ENCODE measurements around the gene TRIM5.

- no peak for TF ChIP-seq MYC (IDR thresholded peaks at IDR 0.05; ENCODE audit: borderline replicate concordance, low read length)
- no peak for TF ChIP-seq POLR2A (IDR thresholded peaks at IDR 0.05; ENCODE audit: low read length)
- TF ChIP-seq CTCF (IDR thresholded peaks at IDR 0.05): no peak
- TF ChIP-seq, protein P1, sequence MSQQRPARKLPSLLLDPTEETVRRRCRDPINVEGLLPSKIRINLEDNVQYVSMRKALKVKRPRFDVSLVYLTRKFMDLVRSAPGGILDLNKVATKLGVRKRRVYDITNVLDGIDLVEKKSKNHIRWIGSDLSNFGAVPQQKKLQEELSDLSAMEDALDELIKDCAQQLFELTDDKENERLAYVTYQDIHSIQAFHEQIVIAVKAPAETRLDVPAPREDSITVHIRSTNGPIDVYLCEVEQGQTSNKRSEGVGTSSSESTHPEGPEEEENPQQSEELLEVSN (IDR thresholded peaks at IDR 0.05; ENCODE audit: borderline replicate concordance, low read depth): no peak
- TF ChIP-seq KDM1A (IDR thresholded peaks at IDR 0.05; ENCODE audit: low read depth): no peak
- TF ChIP-seq CHD4 (IDR thresholded peaks at IDR 0.05; ENCODE audit: borderline replicate concordance): no peak
- no peak for TF ChIP-seq BHLHE40 (IDR thresholded peaks at IDR 0.05; ENCODE audit: low read depth, low read length)
- no peak for TF ChIP-seq MAX (IDR thresholded peaks at IDR 0.05)
- no peak for TF ChIP-seq CHD2 (IDR thresholded peaks at IDR 0.05; ENCODE audit: low read length, partially characterized antibody)
- TF ChIP-seq JUN (IDR thresholded peaks at IDR 0.05): no peak
- TF ChIP-seq USF2 (IDR thresholded peaks at IDR 0.05): no peak
- TF ChIP-seq EP300 (IDR thresholded peaks at IDR 0.05): no peak
Observed at GRCh38 chr11:5658318-5658717, 26.6 kb downstream of the TRIM5 start.

All from A549 (cell line).